K562 (cell line): ENCODE measurements around the gene AFDN. TPM values are rescaled to one million over a fixed set of nuclear protein-coding genes. Genes with fewer than 3 reads are reported as not detected.
A peak's percentile ranks its signal among the peaks of the same experiment; 100 is the strongest.

Source experiments
- ADNP ChIP-seq: fragments of 200-800 bp; sonication (Bioruptor generic); IDR thresholded peaks from 2 replicates; pipeline ENCODE4 v1.6.1; 2016; ENCODE audit warnings: missing genetic modification characterization, missing compliant biosample characterization
- ATF2 ChIP-seq: sonication (generic); formaldehyde crosslinking; IDR thresholded peaks from 2 replicates; pipeline ENCODE4 v1.8.1; 2022; ENCODE audit warnings: missing genetic modification reagents
- CBX5 ChIP-seq: IDR thresholded peaks from 2 replicates; pipeline ENCODE4 v1.6.1; 2014; ENCODE audit warnings: low read depth, borderline replicate concordance
- CTBP1 ChIP-seq: fragments of 450-650 bp; IDR thresholded peaks from 2 replicates; pipeline ENCODE4 v1.6.1; 2016; ENCODE audit warnings: borderline replicate concordance
- KLF6 ChIP-seq: fragments of 250-450 bp; sonication (Bioruptor Pico); IDR thresholded peaks from 2 replicates; pipeline ENCODE4 v1.4.0; 2020; ENCODE audit warnings: mild to moderate bottlenecking, moderate library complexity, borderline replicate concordance
- MEIS2 ChIP-seq: fragments of 450-650 bp; IDR thresholded peaks from 2 replicates; pipeline ENCODE4 v1.6.1; 2014; ENCODE audit warnings: mild to moderate bottlenecking; ENCODE audit not compliant: partially characterized antibody
- NFRKB ChIP-seq: fragments of 450-650 bp; IDR thresholded peaks from 2 replicates; pipeline ENCODE4 v1.6.1; 2016; ENCODE audit warnings: low read depth
- OTX1 ChIP-seq: fragments of 450-650 bp; formaldehyde crosslinking; IDR thresholded peaks from 2 replicates; pipeline ENCODE4 v1.4.0; 2022; ENCODE audit warnings: mild to moderate bottlenecking
- PHF20 ChIP-seq: fragments of 450-650 bp; IDR thresholded peaks from 2 replicates; pipeline ENCODE4 v1.6.1; 2018; ENCODE audit not compliant: partially characterized antibody
- PURB ChIP-seq: sonication (generic); formaldehyde crosslinking; IDR thresholded peaks from 2 replicates; pipeline ENCODE4 v1.9.0; 2021; ENCODE audit warnings: low read depth, mild to moderate bottlenecking, missing genetic modification reagents
- STAG1 ChIP-seq: sonication (generic); formaldehyde crosslinking; IDR thresholded peaks from 2 replicates; pipeline ENCODE4 v1.5.0; 2020; ENCODE audit warnings: missing genetic modification reagents, borderline replicate concordance
- TAF15 ChIP-seq: fragments of 200-400 bp; formaldehyde crosslinking; IDR thresholded peaks from 2 replicates; pipeline ENCODE4 v1.6.1; 2017; ENCODE audit warnings: mild to moderate bottlenecking, low read depth, low read length, moderate library complexity
- TAF7 ChIP-seq: fragments of 450-650 bp; IDR thresholded peaks from 2 replicates; pipeline ENCODE4 v1.6.1; 2016; ENCODE audit warnings: missing genetic modification characterization, missing compliant biosample characterization
- VEZF1 ChIP-seq: fragments of 200-800 bp; sonication (Bioruptor generic); IDR thresholded peaks from 2 replicates; pipeline ENCODE4 v1.6.1; 2017; ENCODE audit warnings: missing genetic modification characterization, missing compliant biosample characterization
- ZKSCAN8 ChIP-seq: fragments of 200-800 bp; sonication (Bioruptor generic); IDR thresholded peaks from 2 replicates; pipeline ENCODE4 v1.6.1; 2016; ENCODE audit warnings: missing genetic modification characterization, missing compliant biosample characterization
- ZNF121 ChIP-seq: sonication (generic); formaldehyde crosslinking; conservative IDR thresholded peaks from 2 replicates; pipeline ENCODE4 v1.8.0; 2022; ENCODE audit warnings: missing genetic modification reagents
- ZNF436 ChIP-seq: fragments of 250-450, 450-650 bp; sonication (Bioruptor Pico); formaldehyde crosslinking; IDR thresholded peaks from 2 replicates; pipeline ENCODE4 v1.7.0; 2020; ENCODE audit warnings: mild to moderate bottlenecking
- ZNF583 ChIP-seq: fragments of 250-450 bp; sonication (Bioruptor Pico); IDR thresholded peaks from 2 replicates; pipeline ENCODE4 v1.4.0; 2020
- ZNF668 ChIP-seq: fragments of 250-450 bp; sonication (Bioruptor Pico); IDR thresholded peaks from 2 replicates; pipeline ENCODE4 v1.8.0; 2022; ENCODE audit warnings: mild to moderate bottlenecking, inconsistent platforms
- polyA plus RNA-seq, 8 experiments: library from polyadenylated mRNA; depleted of rRNA in 4 of 8; stranded (reverse) in 5 of 8; unstranded in 3 of 8; fragments of >200 nt; fragmentation: Nextera tagmentation in 2 of 8; fragmentation: Illumina TruSeq in 1 of 8; extraction: Ambion mirVana in 2 of 8; extraction: Trizol in 1 of 8; gene quantifications; 2 replicates each; pipeline versions ENCODE4 v1.2.1 to v1.2.3, GENCODE V29; 2011 to 2014; ENCODE audit warnings: inconsistent platforms in 1 of 8, missing spikeins in 1 of 8
- total RNA-seq, 7 experiments: library from RNA; depleted of rRNA in 6 of 7; stranded (reverse); fragments of >200 nt in 6 of 7; fragmentation: Illumina TruSeq in 2 of 7; extraction: Trizol in 2 of 7; gene quantifications; 2 replicates each; pipeline versions ENCODE4 v1.2.1 to v1.2.3, GENCODE V29; 2011 to 2021; ENCODE audit warnings: low replicate concordance in 1 of 7
- TF ChIP-seq, protein P1 (sequence below): fragments of 250-450 bp; sonication (Bioruptor Pico); IDR thresholded peaks from 2 replicates; pipeline ENCODE4 v1.8.0; 2021; ENCODE audit warnings: moderate library complexity, mild to moderate bottlenecking, inconsistent platforms
- TF ChIP-seq, protein P2 (sequence below): fragments of 450-650 bp; formaldehyde crosslinking; IDR thresholded peaks from 2 replicates; pipeline ENCODE4 v1.4.0; 2022; ENCODE audit warnings: missing genetic modification characterization
- TF ChIP-seq, protein P3 (sequence below): fragments of 450-650 bp; formaldehyde crosslinking; IDR thresholded peaks from 2 replicates; pipeline ENCODE4 v1.4.0; 2022; ENCODE audit warnings: mild to moderate bottlenecking, moderate library complexity

The AFDN gene
- total and polyA plus RNA-seq, 9 of the 15 experiments (the other 6 are each of a cell fraction or from before 2014, with no cell fraction given): 7.2 to 129 (median 105) TPM

- TF ChIP-seq ZNF121 (CRISPR knock-in tag) (no peak), ZNF436 (no peak), ZNF668 (CRISPR knock-in tag) (no peak), MEIS2 (no peak), CTBP1 (peak; percentile 84), VEZF1 (CRISPR knock-in tag) (0 out of 2 replicates have a peak, but pooled peaks have one; percentile 16), PHF20 (peak; percentile 43), TAF15 (no peak), OTX1 (peak; percentile 69; the same call in 1 of the 2 replicates), ADNP (peak; percentile 64), ZNF583 (CRISPR knock-in tag) (no peak), NFRKB (no peak), KLF6 (CRISPR knock-in tag) (no peak), ATF2 (CRISPR knock-in tag) (no peak), PURB (CRISPR knock-in tag) (no peak), CBX5 (no peak), ZKSCAN8 (CRISPR knock-in tag) (no peak), STAG1 (CRISPR knock-in tag) (no peak), TAF7 (tag) (peak; percentile 28; the same call in 1 of the 2 replicates)
- TF ChIP-seq, protein P1, sequence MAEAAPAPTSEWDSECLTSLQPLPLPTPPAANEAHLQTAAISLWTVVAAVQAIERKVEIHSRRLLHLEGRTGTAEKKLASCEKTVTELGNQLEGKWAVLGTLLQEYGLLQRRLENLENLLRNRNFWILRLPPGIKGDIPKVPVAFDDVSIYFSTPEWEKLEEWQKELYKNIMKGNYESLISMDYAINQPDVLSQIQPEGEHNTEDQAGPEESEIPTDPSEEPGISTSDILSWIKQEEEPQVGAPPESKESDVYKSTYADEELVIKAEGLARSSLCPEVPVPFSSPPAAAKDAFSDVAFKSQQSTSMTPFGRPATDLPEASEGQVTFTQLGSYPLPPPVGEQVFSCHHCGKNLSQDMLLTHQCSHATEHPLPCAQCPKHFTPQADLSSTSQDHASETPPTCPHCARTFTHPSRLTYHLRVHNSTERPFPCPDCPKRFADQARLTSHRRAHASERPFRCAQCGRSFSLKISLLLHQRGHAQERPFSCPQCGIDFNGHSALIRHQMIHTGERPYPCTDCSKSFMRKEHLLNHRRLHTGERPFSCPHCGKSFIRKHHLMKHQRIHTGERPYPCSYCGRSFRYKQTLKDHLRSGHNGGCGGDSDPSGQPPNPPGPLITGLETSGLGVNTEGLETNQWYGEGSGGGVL: no peak
- TF ChIP-seq, protein P2, sequence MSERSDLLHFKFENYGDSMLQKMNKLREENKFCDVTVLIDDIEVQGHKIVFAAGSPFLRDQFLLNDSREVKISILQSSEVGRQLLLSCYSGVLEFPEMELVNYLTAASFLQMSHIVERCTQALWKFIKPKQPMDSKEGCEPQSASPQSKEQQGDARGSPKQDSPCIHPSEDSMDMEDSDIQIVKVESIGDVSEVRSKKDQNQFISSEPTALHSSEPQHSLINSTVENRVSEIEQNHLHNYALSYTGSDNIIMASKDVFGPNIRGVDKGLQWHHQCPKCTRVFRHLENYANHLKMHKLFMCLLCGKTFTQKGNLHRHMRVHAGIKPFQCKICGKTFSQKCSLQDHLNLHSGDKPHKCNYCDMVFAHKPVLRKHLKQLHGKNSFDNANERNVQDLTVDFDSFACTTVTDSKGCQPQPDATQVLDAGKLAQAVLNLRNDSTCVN (CRISPR knock-in tag): no peak
- TF ChIP-seq, protein P3, sequence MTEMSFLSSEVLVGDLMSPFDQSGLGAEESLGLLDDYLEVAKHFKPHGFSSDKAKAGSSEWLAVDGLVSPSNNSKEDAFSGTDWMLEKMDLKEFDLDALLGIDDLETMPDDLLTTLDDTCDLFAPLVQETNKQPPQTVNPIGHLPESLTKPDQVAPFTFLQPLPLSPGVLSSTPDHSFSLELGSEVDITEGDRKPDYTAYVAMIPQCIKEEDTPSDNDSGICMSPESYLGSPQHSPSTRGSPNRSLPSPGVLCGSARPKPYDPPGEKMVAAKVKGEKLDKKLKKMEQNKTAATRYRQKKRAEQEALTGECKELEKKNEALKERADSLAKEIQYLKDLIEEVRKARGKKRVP (CRISPR knock-in tag): no peak
Observed at GRCh38 chr6:167825332-167826229, 1.1 kb upstream of the AFDN start (continued).
